Right forelimb (tissue), 1 donor: ENCODE data around the gene KIRREL2.

ENCODE experiments used
- DNase-seq: peaks from one replicate; pipeline ENCODE4 v3.0.0-alpha.2; 2018

KIRREL2 gene

DNA sequence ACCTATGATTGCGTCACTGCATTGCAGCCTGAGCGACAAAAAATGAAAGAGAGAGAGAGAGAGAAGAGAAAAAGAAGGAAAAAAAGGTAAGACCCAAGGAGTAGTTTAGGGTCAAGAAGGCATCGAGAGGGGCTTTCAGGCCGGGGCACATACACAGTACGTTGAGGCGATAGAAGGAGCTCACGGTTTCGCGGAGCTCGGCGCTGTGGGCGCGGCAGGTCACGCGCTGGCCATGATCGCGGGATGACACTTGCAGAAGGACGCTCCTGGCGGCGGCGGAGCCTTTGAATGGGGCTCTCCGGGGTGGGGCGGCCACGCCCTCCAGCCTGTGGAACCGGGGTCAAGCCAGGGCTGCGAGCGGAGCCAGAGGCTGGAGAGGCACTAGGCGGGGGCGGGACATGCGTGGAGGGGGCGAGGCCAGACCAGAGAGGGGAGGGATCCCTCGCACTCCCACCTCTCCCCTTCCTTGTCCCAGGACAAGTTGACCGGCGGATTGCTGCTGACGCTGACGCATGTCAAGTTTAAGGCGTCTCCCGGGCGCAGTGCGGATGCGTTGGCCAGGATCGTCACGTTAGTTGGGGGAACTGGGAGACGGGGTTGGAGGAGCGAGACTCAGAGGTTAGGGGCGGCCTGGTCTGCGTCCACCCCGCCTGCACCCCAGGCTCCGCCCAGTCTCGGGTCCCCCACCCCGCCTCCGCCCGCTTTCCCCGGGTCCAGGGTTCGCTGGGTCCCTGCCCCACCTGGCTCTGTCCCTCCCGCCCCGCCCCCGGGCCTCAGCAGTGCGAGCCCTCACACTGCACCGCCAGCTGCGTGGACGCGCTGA lies 11.3 kb upstream of the KIRREL2 start:
- no peak for DNase-seq

DNA sequence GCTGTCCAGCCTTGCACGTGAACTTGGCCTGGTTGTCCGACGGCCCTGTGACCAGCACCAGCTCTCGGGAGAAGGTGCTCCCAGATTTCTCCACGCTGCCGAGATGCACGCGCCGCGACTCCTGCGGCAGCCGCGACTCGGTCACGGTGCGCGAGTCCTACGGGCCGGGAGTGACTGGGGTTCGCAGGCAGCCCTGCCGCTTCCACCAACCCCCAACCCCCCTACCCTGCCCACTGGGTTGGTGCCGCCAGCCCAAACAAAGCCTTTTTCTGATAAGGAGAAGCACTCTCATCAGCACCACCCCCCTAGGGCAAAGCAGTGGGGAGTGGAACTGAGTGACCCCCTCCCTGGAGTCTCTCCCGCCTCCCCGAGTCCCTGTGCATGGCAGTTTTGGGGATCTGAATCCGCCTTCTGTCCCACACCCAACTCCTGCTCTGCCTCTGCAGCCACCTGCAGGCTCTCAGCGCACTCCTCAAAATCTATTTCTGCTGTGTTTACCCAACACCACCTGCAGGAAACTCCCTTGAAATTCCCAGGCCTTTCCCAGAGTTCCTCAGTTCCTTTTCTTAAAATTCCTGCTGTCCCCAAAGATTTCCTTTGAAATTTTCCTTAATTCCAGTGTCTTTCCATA lies 10.6 kb upstream of the KIRREL2 start:
- no peak for DNase-seq

DNA sequence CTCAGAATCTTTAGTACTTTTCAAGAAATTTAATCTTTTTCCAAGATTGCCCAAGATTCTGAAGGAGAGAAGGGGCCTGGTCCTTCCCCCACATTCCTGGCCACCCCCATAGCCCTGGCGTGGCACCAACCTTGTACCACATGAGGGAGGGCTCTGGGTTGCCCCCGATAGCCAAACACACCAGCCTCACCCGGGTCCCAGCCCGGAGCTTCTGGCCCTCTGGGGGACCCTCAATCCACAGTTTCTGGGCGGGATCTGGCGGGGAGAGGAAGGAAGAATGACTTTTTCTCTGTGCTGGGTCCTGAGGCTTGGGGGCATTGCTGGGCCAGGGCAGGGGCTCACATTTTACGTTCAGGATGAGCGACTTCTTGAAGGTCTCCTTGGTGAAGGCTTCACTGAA lies 8.8 kb upstream of the KIRREL2 start:
- DNase-seq, result no peak

- no peak for DNase-seq
Observed at GRCh38 chr19:35848486-35848885, 8.2 kb upstream of the KIRREL2 start.

DNA sequence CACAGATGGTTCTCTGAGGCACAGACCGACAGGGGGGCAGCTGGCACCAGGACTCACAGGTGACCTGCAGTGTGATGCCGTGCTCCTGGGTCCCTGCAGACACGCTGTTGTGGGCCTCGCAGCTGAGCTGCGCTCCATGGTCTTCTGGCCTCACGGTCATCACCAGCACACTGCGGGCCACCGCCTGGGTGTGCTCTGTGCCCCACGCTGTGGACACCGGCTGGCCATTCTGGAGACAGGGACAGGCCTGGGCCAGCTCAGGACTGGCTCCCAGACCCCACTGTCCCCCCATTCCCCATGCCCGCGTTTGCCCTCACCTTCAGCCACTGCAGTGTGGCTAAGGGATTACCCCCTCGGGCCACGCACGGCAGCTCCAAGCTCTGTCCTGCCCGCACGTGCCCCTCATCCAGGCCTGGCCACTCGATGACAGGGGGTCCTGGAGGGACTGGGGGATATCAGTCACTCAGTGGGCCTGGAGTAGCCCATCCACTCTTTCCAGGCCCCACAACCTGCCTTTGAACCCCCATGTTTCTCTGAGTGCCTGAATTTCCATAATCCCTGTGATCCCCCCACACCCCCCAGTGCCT lies 7.7 kb upstream of the KIRREL2 start:
- no peak for DNase-seq

DNA sequence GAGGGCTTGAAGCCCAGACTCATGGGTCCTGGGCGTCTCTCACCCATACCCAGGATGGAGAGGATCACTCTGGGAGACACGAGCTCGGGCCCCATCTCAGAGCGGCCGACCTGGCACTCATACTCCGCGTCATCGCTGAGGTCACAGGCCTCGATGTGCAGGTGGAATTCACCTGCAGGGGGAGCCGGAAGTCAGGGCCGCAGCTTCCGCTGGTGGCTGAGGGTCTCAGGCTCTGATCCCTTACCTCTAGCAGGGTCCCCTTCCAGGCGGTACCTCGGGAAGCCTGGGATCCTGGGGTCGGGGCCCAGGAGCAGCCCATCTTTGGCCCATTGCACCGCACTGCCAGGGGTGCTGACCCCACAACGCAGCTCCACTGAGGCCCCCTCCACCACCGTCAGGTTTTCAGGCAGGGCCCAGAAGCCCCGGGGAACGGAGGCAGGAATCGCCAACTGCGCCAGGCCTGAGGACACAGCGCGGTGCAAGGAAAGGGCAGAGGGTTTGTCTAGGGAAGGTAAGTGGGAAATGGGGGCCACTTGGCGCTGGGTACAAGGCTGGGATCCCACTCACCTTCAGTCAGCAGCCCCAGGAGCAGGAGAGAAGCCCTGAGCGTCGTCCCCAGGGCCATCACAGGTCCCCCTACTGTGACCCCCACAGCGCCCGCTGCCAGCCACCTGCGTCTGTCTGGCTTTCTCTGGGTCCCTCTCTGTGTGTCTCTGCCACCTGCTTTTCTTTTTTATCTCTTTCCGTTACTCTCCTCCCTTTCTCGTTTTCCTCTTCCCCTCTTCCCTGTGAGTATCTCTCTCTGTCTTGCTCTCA lies 5.3 kb upstream of the KIRREL2 start:
- DNase-seq, result no peak

GRCh38 chr19:35852029-35852780 lies 4.5 kb upstream of the KIRREL2 start, which contains the start of gene NPHS1:
NPHS1 (minus strand) TSS chr19:35852504; CDS start chr19:35851837, 667 bp downstream.
- DNase-seq, result no peak

DNA sequence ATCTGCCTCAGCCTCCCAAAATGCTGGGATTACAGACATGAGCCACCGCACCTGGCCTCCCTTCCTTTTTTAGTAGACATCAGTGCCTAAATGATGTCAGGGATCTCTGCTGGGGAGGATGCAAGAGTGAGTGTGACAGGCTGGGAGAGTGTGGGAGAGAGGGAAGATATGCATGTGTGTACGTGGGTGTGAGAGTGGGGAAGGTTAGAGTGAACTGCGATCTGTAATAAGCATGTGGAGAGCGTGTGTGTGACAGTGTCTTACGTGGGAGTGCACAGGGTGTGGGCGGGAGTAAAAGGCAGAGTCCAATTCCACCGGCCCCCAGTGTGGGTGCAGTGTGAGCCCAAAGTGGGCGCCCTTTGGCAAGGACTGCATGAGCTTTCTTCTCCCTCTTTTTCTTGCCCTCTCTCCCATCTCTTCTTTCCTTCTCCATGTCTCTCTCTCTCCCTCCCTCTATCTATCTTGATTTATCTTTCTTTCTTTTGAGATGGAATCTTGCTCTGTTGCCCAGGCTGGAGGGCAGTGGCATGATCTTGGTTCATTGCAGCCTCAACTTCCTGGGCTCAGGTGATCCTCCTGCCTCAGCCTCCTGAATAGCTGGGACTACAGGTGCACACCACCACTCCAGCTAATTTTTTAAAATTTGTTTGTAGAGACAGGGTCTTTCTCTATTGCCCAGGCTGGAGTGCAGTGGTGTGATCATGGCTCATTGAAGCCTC lies 3.5 kb upstream of the KIRREL2 start:
- no peak for DNase-seq

- no peak for DNase-seq
Observed at GRCh38 chr19:35858311-35858710, 1.6 kb downstream of the KIRREL2 start.

- DNase-seq, result no peak
Observed at GRCh38 chr19:35859414-35859813, 2.7 kb downstream of the KIRREL2 start.

DNA sequence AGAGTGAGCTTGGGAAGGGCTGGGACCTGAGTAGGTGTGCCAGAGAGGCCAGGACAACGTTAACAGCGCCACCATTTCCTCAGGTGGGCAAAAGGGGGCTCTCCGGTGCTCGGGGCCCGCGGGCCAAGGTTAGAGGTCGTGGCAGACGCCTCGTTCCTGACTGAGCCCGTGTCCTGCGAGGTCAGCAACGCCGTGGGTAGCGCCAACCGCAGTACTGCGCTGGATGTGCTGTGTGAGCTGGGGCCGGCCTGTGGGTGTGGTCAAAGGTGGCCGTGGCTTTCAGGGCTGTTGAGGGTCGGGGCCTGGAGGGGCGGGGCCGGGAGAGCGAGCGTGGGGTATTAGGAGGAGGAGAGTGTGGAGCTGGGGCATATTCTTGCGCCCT lies 3.7 kb downstream of the KIRREL2 start:
- no peak for DNase-seq

GRCh38 chr19:35860818-35861639 lies 4.3 kb downstream of the KIRREL2 start:
- DNase-seq, result no peak

GRCh38 chr19:35861640-35862160 lies 5.0 kb downstream of the KIRREL2 start:
- no peak for DNase-seq

- DNase-seq, result no peak
Observed at GRCh38 chr19:35862528-35862927, 5.8 kb downstream of the KIRREL2 start.

DNA sequence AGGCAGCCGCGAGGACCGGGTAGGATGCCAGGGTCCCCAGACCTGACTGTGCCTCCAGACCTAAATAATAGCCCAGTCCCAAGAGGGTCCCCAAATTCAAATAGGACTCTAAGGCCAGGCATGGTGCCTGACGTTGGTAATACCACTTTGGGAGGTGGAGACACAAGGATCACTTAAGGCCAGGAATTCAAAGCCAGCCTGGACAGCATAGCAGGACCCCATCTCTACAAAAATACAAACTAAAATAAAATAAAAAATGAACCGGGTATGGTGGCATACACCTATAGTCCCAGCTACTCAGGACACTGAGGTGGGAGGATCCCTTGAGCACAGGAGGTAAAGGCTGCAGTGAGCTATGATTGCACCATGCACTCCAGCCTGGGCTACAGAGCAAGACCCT lies 6.3 kb downstream of the KIRREL2 start:
- DNase-seq, result no peak

DNA sequence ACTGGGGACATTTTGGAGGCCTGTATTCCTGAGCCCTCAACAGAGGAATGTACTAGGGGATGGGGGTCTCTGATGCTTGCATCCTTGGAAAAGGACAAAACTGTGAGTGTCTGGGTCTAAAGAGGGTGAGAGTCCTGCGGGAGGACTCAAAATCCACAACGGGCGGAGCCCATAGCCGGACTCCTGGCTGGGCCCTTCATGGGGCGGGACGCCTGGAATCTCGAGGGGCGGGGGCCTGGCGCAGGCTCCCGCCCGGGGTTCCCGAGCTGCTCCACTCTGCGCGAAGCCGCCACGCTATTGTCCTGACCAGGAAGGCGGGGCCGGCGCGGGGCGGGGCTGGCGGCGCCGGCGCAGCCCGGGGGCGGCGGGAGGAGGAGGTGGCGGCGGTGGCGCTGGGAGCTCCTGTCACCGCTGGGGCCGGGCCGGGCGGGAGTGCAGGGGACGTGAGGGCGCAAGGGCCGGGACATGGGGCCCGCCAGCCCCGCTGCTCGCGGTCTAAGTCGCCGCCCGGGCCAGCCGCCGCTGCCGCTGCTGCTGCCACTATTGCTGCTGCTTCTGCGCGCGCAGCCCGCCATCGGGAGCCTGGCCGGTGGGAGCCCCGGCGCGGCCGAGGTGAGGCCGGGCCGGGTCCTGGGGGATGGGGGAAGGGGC lies 11.6 kb downstream of the KIRREL2 start, which contains the start of gene APLP1:
APLP1 (plus strand) TSS at position 403 of the 651 bp plus-strand sequence; CDS start at position 466, 63 bp downstream.
- peak; percentile 65 for DNase-seq

DNA sequence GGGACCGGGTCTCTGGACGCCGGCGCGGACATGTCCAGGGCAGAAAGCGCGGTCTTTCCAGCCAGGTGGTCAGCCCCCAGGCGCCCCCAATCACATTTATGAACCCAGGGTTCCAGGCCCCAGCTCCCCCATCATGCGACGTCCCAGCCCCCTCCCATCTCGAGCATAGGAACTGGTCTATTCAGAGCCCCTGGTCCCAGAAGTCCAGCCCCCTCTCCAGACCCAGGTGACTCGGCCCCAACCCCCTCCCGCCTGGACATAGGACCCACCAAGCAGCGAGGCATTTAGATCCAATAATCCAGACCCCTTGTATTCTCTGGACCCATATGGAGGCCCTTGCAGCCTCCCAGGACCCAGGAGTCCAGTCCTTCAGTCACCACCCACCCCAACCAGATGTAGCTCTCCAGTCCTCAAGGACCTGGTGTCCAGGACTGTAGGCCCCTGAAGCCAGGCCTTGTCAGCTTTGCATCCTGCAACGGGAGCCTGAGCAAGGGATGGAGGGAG lies 12.2 kb downstream of the KIRREL2 start:
- no peak for DNase-seq

- DNase-seq, result no peak
Observed at GRCh38 chr19:35869327-35870123, 12.8 kb downstream of the KIRREL2 start.
